Endothelial cell of umbilical vein (primary cell): ENCODE data around the gene ZNF516. TPM values are rescaled to one million over a fixed set of nuclear protein-coding genes. Genes with fewer than 3 reads are reported as not detected.

Source experiments
- BruUV-seq: library from RNA; stranded (reverse); fragments of 400-500 nt; replicated peaks from 2 replicates; lab custom pipeline; 2021; lab: Mats Ljungman, UMichigan
- CTCF ChIA-PET: fragments of 300-600, 350-600 bp; sonication (Branson Sonifier 250); formaldehyde crosslinking; loops from one replicate; lab custom pipeline; 2021; ENCODE audit warnings: antibody characterized with exemption, inconsistent platforms; lab: Charles Lee
- POLR2A ChIA-PET: fragments of 300-600, 350-600 bp; sonication (Branson Sonifier 250); formaldehyde crosslinking; loops from one replicate; lab custom pipeline; 2021; ENCODE audit warnings: antibody characterized with exemption, inconsistent platforms; lab: Charles Lee
- DNase-seq: peaks from one replicate; pipeline ENCODE4 v3.0.0-alpha.2; 2011; ENCODE audit warnings: low read depth, low spot score
- FAIRE-seq: peaks from 2 replicates; lab custom pipeline; 2011; peaks lifted over from hg19 to GRCh38; lab: Jason Lieb, UNC
- H2AFZ ChIP-seq: 2 replicates; pipeline ENCODE4 v1.6.0; 2012; ENCODE audit warnings: low read depth, low read length, control low read depth, inconsistent platforms
- H3K27ac ChIP-seq: 2 replicates; pipeline ENCODE4 v1.5.1; 2011; ENCODE audit warnings: low read depth, mild to moderate bottlenecking, control low read depth, low read length, moderate library complexity; ENCODE audit not compliant: insufficient read depth
- H3K27me3 ChIP-seq, 2 experiments: 2 replicates each; pipeline versions ENCODE4 v1.6.0 to v1.6.1; 2011; ENCODE audit warnings: low read length in 2 of 2, mixed read lengths in 1 of 2; ENCODE audit not compliant: control insufficient read depth in 2 of 2, insufficient read depth in 2 of 2
- H3K36me3 ChIP-seq, 2 experiments: 2 replicates in 1 of 2; 3 replicates in 1 of 2; pipeline ENCODE4 v1.5.1; 2011; ENCODE audit warnings: low read length in 2 of 2, mild to moderate bottlenecking in 1 of 2, moderate library complexity in 1 of 2; ENCODE audit not compliant: control insufficient read depth in 2 of 2, insufficient read depth in 2 of 2; ENCODE audit errors: extremely low read depth in 1 of 2
- H3K4me1 ChIP-seq: 3 replicates; pipeline ENCODE4 v1.5.1; 2011; ENCODE audit warnings: mild to moderate bottlenecking, low read length; ENCODE audit not compliant: control insufficient read depth, insufficient read depth; ENCODE audit errors: extremely low read depth
- H3K4me2 ChIP-seq: 2 replicates; pipeline ENCODE4 v1.6.1; 2011; ENCODE audit warnings: low read length, control low read depth, mixed read lengths; ENCODE audit not compliant: insufficient read depth
- H3K4me3 ChIP-seq, 3 experiments: fragments of 200-600 bp in 1 of 3; sonication (generic), shearing (Covaris generic) in 1 of 3; replicated peaks in 1 of 3; 2 replicates each; pipeline ENCODE4 v1.5.1; 2011 to 2016; ENCODE audit warnings: control low read depth in 3 of 3, low read length in 3 of 3, mild to moderate bottlenecking in 2 of 3, inconsistent platforms in 1 of 3, low read depth in 1 of 3, moderate library complexity in 1 of 3; ENCODE audit not compliant: insufficient read depth in 1 of 3
- H3K79me2 ChIP-seq: 2 replicates; pipeline ENCODE4 v1.6.0; 2012; ENCODE audit warnings: low read length, inconsistent platforms; ENCODE audit not compliant: control insufficient read depth, insufficient read depth
- H3K9ac ChIP-seq: replicated peaks from 2 replicates; pipeline ENCODE3; 2011; ENCODE audit warnings: low read length, control low read depth; ENCODE audit not compliant: insufficient read depth; ENCODE audit errors: extremely low read depth
- H3K9me1 ChIP-seq: replicated peaks from 3 replicates; pipeline ENCODE4 v1.6.0; 2011; ENCODE audit warnings: mild to moderate bottlenecking, low read length; ENCODE audit not compliant: control insufficient read depth, insufficient read depth; ENCODE audit errors: extremely low read depth
- H3K9me3 ChIP-seq: replicated peaks from 2 replicates; pipeline ENCODE4 v1.5.1; 2012; ENCODE audit warnings: low read length, inconsistent platforms; ENCODE audit not compliant: control insufficient read depth, insufficient read depth
- H4K20me1 ChIP-seq: replicated peaks from 2 replicates; pipeline ENCODE3; 2011; ENCODE audit warnings: mild to moderate bottlenecking, low read length; ENCODE audit not compliant: control insufficient read depth, insufficient read depth; ENCODE audit errors: extremely low read depth
- CTCF ChIP-seq, 2 donors: IDR thresholded peaks; 1 replicate in 1 of 2; 2 replicates in 1 of 2; pipeline ENCODE4 v1.5.1; 2011; ENCODE audit warnings: low read length in 2 of 2, mild to moderate bottlenecking in 2 of 2, moderate library complexity in 2 of 2, control low read depth in 1 of 2, inconsistent platforms in 1 of 2, low read depth in 1 of 2; ENCODE audit not compliant: insufficient read depth in 1 of 2; ENCODE audit errors: extremely low read depth in 1 of 2
- GATA2 ChIP-seq: IDR thresholded peaks from 2 replicates; pipeline ENCODE4 v1.7.0; 2011; ENCODE audit warnings: low read depth, mild to moderate bottlenecking, moderate library complexity, mixed read lengths, low read length; ENCODE audit not compliant: insufficient read length, insufficient read depth
- MAX ChIP-seq: IDR thresholded peaks from 2 replicates; pipeline ENCODE4 v1.6.1; 2011; ENCODE audit not compliant: insufficient read depth, insufficient read length
- POLR2AphosphoS5 ChIP-seq: IDR thresholded peaks from 2 replicates; pipeline ENCODE4 v1.6.1; 2012; ENCODE audit warnings: low read depth, mild to moderate bottlenecking, control low read depth, low read length, moderate library complexity; ENCODE audit not compliant: insufficient read depth
- dilution Hi-C: fragments of 300-500 bp; cut with MboI; formaldehyde crosslinking; loops from one replicate; pipeline ENCODE4 v1.15.0; 2019; ENCODE audit warnings: low sequenced_read_pairs; ENCODE audit not compliant: extremely low pct_ligation_motif_present
- intact Hi-C: fragments of 100-400 bp; cut with micrococcal nuclease; formaldehyde crosslinking; loops from one replicate; pipeline ENCODE4 v1.10.0; 2022
- polyA plus RNA-seq, 4 experiments: library from polyadenylated mRNA; depleted of rRNA in 3 of 4; stranded (reverse) in 3 of 4; unstranded in 1 of 4; fragments of >200 nt; gene quantifications; 2 replicates each; pipeline versions ENCODE4 v1.2.1 to v1.2.3, GENCODE V29; 2011 to 2012; ENCODE audit warnings: missing spikeins in 1 of 4
- total RNA-seq: library from RNA; stranded (reverse); gene quantifications from 2 replicates; pipeline ENCODE4 v1.2.3, GENCODE V29; 2021

The ZNF516 gene
- total and polyA plus RNA-seq, 2 donors (not counting 3 experiments of a cell fraction or from before 2014, with no cell fraction given): 3.6 to 19.1 TPM

GRCh38 chr18:76376225-76376624, 118.8 kb downstream of the ZNF516 start:
- H3K4me2 ChIP-seq: no peak overlapping the region
- H3K4me1 ChIP-seq: no peaks in the 10 kb centered on the region
- TF ChIP-seq GATA2: no peak
- TF ChIP-seq MAX: no peak
- no peak for TF ChIP-seq POLR2AphosphoS5
- TF ChIP-seq CTCF (IDR thresholded peaks at IDR 0.05; ENCODE audit: extremely low read depth in 1 of 2, insufficient read depth in 1 of 2, low read depth in 1 of 2, low read length in 2 of 2): no peak
- intact Hi-C loops: no loop called here
- no peaks in the 10 kb centered on the region for H3K36me3 ChIP-seq
- H3K9ac ChIP-seq: no peak overlapping the region
- no peaks in the 10 kb centered on the region for H3K79me2 ChIP-seq
- ChIA-PET POLR2A (no interaction called here), CTCF (no interaction called here)
- FAIRE-seq (no peak), DNase-seq (no peak)
- dilution Hi-C loops: no loop called here
- no peak overlapping the region for H3K4me3 ChIP-seq
- H3K27ac ChIP-seq: no peak overlapping the region
- no peaks in the 10 kb centered on the region for H3K9me1 ChIP-seq
- no peak overlapping the region for H2AFZ ChIP-seq
- no peaks in the 10 kb centered on the region for H3K9me3 ChIP-seq
- H4K20me1 ChIP-seq: no peaks in the 10 kb centered on the region
- no peaks in the 10 kb centered on the region for H3K27me3 ChIP-seq
- BruUV-seq: no TSS peak
